Measurements from ENCODE around the gene VMP1. TPM values are rescaled to one million over a fixed set of nuclear protein-coding genes. Genes with fewer than 3 reads are reported as not detected.

Gene VMP1
- polyA plus RNA-seq, 1 experiment, result 105 TPM

DNA sequence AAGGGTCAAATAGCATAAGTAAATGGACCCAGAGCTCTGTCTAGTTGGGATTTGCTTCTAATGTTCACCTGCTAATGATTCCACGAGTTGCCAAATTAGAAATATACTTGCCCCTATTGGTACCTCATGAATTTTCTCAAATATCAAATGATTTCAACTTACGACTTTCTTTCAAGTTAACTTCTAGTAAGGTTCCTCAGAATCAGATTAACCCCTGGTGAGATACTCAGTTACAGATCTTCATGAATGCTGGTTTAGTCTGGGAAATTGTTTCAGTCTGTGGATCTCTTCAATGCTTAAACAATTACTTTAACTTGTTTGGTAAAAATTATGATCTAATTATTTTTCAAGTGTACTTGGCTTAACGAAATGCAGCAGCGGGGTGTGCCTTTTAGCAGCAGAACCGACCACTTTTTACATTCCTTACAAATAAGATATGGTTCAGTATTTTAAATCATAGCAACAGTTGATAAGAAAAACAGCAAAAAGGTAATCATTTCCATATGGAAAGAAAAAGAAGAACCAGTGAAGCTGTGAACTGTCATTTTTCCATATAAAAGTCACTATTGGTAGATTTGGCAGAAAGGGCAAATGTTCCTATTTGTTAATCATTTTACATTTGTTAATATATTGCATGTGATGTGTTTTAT is 150.8 kb downstream of the VMP1 start:
- TF ChIP-seq, protein P1, sequence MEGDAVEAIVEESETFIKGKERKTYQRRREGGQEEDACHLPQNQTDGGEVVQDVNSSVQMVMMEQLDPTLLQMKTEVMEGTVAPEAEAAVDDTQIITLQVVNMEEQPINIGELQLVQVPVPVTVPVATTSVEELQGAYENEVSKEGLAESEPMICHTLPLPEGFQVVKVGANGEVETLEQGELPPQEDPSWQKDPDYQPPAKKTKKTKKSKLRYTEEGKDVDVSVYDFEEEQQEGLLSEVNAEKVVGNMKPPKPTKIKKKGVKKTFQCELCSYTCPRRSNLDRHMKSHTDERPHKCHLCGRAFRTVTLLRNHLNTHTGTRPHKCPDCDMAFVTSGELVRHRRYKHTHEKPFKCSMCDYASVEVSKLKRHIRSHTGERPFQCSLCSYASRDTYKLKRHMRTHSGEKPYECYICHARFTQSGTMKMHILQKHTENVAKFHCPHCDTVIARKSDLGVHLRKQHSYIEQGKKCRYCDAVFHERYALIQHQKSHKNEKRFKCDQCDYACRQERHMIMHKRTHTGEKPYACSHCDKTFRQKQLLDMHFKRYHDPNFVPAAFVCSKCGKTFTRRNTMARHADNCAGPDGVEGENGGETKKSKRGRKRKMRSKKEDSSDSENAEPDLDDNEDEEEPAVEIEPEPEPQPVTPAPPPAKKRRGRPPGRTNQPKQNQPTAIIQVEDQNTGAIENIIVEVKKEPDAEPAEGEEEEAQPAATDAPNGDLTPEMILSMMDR (IDR thresholded peaks at IDR 0.05; ENCODE audit: insufficient read depth, low read depth, low read length), result no peak
- no peaks in the 10 kb centered on the region for H3K36me3 ChIP-seq (ENCODE audit: control insufficient read depth, insufficient read depth, low read length)
- no peak for DNase-seq (ENCODE audit: low read depth)
- H3K4me3 ChIP-seq (ENCODE audit: low read depth, low read length), result no peak overlapping the region
- POLR2A ChIA-PET, result no interaction called here
- CTCF ChIA-PET, result interaction anchor here (1.4 to 3.3 kb wide), 5 partner anchors 9 to 116 kb away, joined by 3 to 24 read pairs (median 8); no protein-coding TSS in a partner anchor
- H3K27me3 ChIP-seq (ENCODE audit: control insufficient read depth, insufficient read depth, low read length), result no peaks in the 10 kb centered on the region

DNA sequence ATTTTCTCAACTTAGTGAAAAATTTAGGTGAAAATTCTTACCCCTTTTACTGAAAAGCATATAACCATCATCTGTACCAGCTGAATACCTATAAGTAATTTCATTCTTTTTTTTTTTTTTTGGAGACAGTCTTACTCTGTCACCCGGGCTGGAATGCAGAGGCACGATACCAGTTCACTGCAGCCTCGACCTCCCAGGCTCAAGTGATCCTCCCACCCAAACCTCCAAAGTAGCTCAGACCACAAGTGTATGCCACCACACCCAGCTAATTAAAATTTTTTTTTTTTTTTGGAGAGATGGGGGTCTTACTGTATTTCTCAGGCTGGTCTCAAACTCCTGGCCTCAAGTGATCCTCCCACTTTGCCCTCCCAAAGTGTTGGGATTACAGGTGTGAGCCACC is 151.5 kb downstream of the VMP1 start:
- TF ChIP-seq, protein P1 (IDR thresholded peaks at IDR 0.05; ENCODE audit: insufficient read depth, low read depth, low read length), result no peak
- CTCF ChIA-PET, result interaction anchor here (0.9 to 3.3 kb wide), 11 partner anchors 9 to 328 kb away, joined by 3 to 24 read pairs (median 4); no protein-coding TSS in a partner anchor
- Histone ChIP-seq H3K36me3 (ENCODE audit: control insufficient read depth, insufficient read depth, low read length) (no peaks in the 10 kb centered on the region), H3K4me3 (ENCODE audit: low read depth, low read length) (no peak overlapping the region), H3K27me3 (ENCODE audit: control insufficient read depth, insufficient read depth, low read length) (no peaks in the 10 kb centered on the region)
- POLR2A ChIA-PET, result interaction anchor here (1.0 to 1.1 kb wide), 2 partner anchors 20 to 106 kb away, joined by 3 to 6 read pairs; no protein-coding TSS in a partner anchor
- no peak for DNase-seq (ENCODE audit: low read depth)

DNA sequence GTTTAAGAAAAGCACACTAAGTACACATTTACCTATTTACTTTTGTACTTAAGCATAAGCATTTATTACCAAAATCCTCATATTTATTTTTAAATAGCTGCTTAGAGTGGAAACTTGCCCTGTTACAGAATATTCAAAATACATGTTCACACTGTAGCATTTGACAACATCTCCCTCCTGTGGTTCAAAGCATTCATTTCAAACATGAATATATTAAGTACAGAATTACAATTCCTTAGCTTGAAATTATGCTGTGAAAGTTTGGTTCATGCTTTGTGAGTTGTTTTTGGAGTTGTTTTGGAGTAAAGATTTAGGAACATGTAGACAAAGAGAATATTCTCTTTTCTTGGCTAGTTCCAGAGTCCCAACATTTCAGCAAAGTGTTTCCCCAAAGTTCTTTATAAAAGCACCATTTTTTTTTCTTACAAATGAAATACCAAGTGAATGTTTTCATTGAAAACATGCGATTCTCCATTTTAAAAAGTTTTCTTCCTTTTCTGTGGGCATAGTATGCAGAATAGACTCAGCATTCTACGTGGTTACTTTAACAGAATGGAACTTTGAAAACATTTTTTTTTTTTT is 152.1 kb downstream of the VMP1 start:
- POLR2A ChIA-PET, result interaction anchor here (0.6 to 1.1 kb wide), 3 partner anchors 20 to 107 kb away, joined by 3 to 6 read pairs (median 4); no protein-coding TSS in a partner anchor
- no peaks in the 10 kb centered on the region for H3K27me3 ChIP-seq (ENCODE audit: control insufficient read depth, insufficient read depth, low read length)
- TF ChIP-seq, protein P1 (IDR thresholded peaks at IDR 0.05; ENCODE audit: insufficient read depth, low read depth, low read length), result peak; percentile 55
- CTCF ChIA-PET, result interaction anchor here (0.6 to 3.3 kb wide), 13 partner anchors 10 to 329 kb away, joined by 3 to 24 read pairs (median 4); no protein-coding TSS in a partner anchor
- no peak for DNase-seq (ENCODE audit: low read depth)
- no peaks in the 10 kb centered on the region for H3K36me3 ChIP-seq (ENCODE audit: control insufficient read depth, insufficient read depth, low read length)
- H3K4me3 ChIP-seq (ENCODE audit: low read depth, low read length), result no peak overlapping the region

DNA sequence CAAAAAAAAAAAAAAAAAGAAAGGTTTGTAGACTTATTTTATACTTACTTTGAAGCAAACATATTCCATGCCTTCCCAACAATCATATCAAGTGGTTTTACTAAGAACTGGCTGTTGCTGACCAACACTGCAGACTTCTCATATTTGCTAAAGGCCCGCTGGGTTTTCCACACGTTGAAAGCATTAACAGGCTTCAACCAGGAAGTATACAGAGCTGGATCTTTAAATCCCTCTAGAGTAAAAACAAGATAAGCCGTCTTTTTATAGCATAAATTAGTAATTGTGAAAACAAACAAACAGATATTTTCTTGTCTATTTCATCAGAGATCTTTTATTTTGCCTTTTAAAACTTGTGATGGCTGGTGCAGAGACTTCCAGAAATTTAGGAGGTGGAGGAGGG is 156.2 kb downstream of the VMP1 start:
- Histone ChIP-seq H3K27me3 (ENCODE audit: control insufficient read depth, insufficient read depth, low read length) (no peaks in the 10 kb centered on the region), H3K4me3 (ENCODE audit: low read depth, low read length) (no peak overlapping the region), H3K36me3 (ENCODE audit: control insufficient read depth, insufficient read depth, low read length) (no peaks in the 10 kb centered on the region)
- CTCF ChIA-PET, result interaction anchor here (1.7 kb wide), 1 partner anchor 117 kb away, joined by 7 read pairs; no protein-coding TSS in a partner anchor
- POLR2A ChIA-PET, result no interaction called here
- DNase-seq (ENCODE audit: low read depth), result no peak
- TF ChIP-seq, protein P1 (IDR thresholded peaks at IDR 0.05; ENCODE audit: insufficient read depth, low read depth, low read length), result no peak

DNA sequence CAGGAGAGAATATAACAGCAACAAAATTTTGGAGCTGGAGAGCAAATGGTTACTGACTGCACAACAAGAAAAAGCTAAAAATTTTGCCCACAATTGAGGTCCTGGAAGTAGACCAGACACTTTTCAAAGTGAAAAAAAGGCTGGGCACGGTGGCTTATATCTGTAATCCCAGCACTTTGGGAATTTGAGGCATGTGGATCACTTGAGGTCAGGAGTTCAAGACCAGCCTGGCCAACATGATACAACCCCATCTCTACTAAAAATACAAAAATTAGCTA is 162.4 kb downstream of the VMP1 start:
- no peak for DNase-seq (ENCODE audit: low read depth)
- POLR2A ChIA-PET, result no interaction called here

More for the DNA sequence above, 162.4 kb downstream of the VMP1 start:
- Histone ChIP-seq H3K36me3 (ENCODE audit: control insufficient read depth, insufficient read depth, low read length) (no peaks in the 10 kb centered on the region), H3K4me3 (ENCODE audit: low read depth, low read length) (no peak overlapping the region), H3K27me3 (ENCODE audit: control insufficient read depth, insufficient read depth, low read length) (no peaks in the 10 kb centered on the region)
- TF ChIP-seq, protein P1 (IDR thresholded peaks at IDR 0.05; ENCODE audit: insufficient read depth, low read depth, low read length), result no peak
- CTCF ChIA-PET, result interaction anchor here (1.7 to 3.0 kb wide), 2 partner anchors 11 to 123 kb away, joined by 5 to 17 read pairs; no protein-coding TSS in a partner anchor
